HG03521 (cell line): ENCODE measurements around the gene MYO16.

Experiments used
- ATAC-seq: cut with Tn5 transposase; IDR thresholded peaks from one replicate; pipeline ENCODE4 v1.9.1; 2021; ENCODE audit warnings: mild to moderate bottlenecking, moderate library complexity; ENCODE audit not compliant: unreplicated experiment

Gene MYO16

DNA sequence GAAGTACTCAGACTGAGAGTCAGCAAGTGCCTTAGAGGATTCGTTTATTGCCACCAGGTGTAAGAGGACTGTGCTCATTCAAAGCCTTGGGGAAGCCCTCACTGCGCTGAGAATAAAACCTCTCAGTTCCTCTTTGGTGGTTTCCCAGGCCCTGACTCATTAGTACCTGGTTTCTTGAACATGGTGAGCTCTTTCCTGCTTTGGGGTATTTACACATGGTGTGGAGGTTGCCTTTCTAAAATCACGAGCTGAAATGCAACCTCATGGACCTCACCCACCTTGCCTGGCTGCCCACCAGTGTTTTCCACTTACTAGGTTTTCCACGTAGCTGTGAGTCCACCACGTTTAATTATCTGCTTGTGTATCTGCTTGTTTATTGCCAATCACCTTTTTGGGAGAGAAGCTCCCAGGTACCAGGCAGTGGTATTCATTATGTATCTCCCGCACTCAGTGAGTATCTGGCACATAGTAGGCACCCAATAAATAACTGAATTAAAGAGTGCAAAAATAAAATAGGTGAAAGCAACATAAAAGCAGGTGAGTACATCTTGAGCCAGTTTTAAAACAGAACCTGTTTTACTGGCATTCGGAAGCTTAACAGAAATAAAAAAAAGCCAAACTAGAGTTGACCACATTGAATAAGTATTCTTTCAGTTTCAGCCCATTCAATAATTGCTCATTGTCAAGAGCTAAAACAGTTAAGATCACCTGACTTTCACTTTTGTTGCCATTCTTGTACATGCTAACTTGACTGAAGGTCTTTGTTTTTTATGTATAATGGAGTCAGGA is 533.0 kb downstream of the MYO16 start:
- ATAC-seq: peak; percentile 81

DNA sequence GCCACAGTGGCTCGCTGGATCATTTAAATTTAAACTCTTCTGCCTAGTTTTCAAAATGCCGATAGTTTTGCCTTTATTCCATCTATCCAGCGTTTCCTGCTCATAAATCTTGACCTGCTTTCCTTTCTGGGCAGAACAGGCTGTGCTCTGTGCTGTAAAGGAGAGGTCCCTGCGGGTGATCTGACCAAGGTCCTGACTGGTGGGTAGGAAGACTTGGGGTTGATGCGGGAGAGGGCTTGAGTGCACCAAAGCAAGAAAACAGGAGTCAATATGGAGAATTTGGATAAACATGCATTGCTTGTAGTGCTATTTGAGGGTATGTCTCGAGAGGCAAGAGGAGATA is 533.6 kb downstream of the MYO16 start:
- ATAC-seq: peak; percentile 1

- no peak for ATAC-seq
Measured at GRCh38 chr13:109165417-109165904, 536.0 kb downstream of the MYO16 start.

- peak; percentile 26 for ATAC-seq
Measured at GRCh38 chr13:109166804-109167203, 537.4 kb downstream of the MYO16 start.

DNA sequence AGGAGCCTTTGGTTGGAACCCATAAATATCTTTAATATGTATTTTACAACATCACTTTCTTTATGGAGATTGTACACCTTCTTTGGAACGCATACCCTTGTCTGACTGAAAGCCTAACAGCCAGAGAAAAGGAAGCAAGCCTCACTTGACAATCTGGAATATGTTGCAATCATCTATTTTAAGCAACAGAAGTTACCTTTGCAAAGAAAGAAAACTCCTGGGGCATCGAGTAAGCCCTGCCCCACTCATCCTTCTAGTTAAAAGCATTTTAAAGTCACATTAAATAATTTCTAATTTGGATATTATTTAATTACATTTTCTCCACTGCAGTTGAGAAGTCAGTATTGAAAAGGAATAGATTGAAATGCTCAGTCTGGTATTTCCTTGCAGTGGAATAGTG is 542.7 kb downstream of the MYO16 start:
- ATAC-seq: no peak

GRCh38 chr13:109175666-109176065 is 546.3 kb downstream of the MYO16 start:
- no peak for ATAC-seq

- no peak for ATAC-seq
Measured at GRCh38 chr13:109180905-109181425, 551.6 kb downstream of the MYO16 start.

DNA sequence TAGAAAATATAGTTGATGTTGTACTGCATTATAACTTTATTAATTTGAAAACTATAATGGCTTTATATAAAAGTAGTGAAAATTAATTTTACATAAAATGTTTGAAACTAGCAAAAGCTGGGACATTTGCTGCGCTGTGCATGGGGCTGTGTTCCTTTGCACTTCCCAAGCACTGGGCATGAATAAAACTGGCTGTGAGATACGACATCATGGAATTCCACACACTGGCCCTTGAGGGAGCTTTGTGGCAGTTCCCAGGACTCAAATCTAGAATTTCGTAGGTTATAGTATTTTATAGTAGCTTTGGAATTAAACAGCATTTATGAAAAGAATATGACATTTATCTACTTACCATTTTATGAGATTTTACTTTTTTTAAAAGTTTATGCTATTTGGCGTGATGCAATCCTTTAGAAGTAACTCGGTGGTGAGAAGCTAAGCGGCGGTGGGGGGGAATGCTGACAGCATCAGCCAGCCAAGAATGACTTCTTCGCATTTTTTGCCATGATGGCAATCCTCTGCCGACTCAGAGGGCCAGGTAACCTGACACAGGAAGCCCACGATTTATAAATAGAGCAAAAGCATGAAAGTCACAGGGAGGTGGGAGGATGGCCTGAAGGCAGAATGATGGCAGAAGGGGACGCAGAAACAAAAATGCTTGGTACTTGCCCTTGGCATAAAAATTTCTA is 553.5 kb downstream of the MYO16 start:
- ATAC-seq: no peak

- ATAC-seq: no peak
Measured at GRCh38 chr13:109191413-109191812, 562.0 kb downstream of the MYO16 start.

- ATAC-seq: no peak
Measured at GRCh38 chr13:109192306-109192705, 562.9 kb downstream of the MYO16 start.

GRCh38 chr13:109196948-109197347 is 567.5 kb downstream of the MYO16 start:
- no peak for ATAC-seq

DNA sequence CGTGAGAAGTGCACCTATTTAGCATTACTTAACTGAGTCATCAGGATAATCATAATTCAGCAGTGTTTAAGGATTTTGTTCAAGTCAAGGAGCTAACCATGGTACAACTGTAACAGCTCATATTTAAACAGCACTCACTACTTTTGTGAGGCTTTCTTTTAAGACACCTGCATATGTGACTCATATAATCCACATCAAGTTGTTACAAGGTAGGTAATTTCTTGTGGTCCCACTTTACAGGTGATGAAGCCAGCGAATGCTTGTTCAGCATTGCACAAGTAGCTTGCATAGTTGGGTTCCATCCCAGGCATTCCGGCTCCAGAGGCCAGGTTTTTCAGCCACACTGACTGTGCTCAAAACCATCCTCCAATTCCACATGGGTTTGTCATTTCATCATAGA is 569.2 kb downstream of the MYO16 start:
- ATAC-seq: no peak

DNA sequence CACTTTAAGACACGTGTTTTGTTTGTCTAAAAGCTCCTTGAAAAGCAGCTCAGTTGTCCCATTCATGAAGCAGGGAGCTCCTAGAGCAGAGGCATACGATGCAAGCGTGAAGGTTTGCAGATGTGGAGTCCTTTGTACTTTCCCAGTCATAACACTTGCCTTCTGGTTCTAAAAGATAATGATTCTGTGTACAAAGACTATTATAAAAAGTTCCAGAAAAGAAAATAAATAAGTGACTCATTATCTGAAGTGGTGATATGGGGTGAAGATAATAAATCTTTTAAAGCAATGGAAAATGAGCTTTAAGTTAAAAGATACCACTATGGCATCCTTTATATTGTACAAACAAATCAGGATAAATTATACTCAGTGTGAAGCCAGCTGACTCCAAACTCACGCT is 569.9 kb downstream of the MYO16 start:
- no peak for ATAC-seq

DNA sequence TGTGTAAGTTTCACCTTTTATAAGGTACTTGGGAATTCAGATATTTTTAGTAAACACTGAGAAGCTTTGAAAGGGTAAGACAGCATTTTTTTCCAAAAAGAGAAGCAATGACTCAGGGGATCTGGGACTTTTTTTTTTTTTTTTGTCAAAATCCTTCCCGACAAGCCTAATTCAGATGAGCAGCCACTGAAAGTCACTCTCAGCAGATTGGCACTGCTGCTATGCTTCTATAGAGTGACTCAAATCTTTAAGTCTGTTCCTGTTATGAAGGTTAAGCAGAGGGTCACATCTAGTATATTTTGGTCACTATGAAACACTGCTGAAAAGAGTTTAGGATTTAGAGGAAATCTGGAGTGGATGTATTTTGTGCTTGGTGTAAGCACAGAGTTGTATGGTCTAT is 571.1 kb downstream of the MYO16 start:
- no peak for ATAC-seq

DNA sequence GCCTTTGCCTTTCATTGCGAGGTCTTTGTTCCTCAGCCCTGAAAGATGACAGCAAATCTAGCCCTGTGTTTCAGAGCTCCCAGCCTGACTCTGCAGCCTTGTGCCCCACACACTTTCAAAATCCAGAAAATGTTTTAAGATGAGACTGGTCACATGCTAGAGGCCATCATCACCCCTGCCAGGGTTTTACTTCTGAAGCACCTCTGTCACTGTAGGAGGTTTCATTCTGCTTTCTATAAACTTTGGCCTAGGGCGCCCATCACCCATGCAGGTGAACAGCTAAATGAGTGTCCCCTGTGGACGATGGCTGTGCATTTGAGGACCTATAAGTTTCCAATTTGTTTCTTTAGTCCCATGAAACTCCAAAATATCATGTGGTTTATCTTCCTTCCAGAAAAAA is 574.2 kb downstream of the MYO16 start:
- ATAC-seq: no peak

DNA sequence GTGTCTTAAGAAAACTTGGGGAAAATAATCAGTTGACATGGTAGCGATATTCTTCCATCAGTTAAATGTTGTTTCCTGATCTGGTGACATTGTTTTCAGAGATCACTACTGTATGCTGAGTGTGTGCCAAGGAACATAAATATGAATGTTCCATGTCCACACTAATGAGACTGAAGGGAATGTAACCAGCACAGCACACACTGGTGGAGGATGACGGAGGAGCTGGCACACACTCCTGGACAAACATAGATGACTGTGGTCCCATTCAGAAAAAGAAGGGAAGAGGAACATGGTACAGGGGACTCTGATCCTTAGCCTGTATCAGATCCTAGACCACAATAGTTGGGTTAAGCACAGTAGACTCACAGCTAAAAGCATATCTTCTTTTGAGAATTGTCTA is 574.8 kb downstream of the MYO16 start:
- no peak for ATAC-seq

- no peak for ATAC-seq
Measured at GRCh38 chr13:109204657-109205056, 575.2 kb downstream of the MYO16 start.

DNA sequence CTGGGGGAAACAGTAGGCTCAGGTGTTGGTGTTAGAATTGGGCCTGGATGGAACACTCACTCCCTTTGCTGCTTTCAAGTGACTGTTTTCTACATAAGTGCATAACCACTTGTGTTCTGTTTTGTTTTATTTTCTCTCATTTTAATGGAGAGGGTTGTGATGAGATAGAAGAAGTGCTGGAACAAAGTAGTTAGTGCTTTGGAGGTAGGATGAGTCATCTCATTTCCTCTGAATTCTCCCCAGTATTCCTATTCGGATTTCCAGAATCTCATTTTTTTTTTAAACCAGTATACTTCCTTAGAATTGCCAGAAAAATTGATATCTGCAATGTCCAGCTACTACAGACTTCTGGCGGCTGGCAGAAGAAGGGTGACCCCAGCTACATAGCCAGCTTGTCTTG is 575.9 kb downstream of the MYO16 start:
- ATAC-seq: no peak

- ATAC-seq: no peak
Measured at GRCh38 chr13:109206616-109207015, 577.2 kb downstream of the MYO16 start.

- no peak for ATAC-seq
Measured at GRCh38 chr13:109207622-109208021, 578.2 kb downstream of the MYO16 start.

DNA sequence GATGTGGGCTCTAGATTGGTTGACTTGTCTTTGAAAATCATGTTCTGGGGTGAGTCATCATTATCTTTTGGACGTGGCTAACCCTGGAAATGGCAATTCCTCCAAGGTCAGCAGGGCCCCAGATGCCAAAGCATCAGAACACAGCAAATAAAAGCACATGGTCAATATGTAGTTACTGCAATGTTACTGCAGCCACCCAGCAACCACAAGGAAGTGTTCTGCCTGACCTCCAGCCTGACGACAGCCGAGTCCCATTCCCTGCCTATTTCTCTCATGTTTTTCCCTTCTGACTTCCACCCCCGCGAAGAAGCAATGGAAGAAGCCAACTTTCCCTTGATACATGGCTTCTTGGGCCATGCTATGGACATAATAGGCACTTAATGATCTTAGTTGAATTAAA is 579.1 kb downstream of the MYO16 start:
- no peak for ATAC-seq

DNA sequence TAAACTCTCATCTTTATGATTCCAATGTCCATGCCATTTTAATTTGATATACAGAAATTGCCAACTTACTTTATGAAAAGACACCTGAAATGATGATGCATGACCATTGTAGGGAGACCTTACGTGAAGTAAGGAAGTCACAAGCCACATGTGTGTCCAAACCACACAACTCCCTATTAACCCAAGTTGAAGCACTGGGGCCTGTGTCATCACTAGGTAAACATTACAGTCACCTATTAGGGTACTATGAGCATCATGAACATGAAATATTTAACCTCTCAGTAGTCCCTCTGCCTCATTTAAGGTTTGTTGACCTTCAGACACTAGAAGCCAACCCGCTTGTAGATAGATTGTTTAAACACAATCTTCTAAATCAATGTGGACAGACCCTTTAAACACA is 580.1 kb downstream of the MYO16 start:
- ATAC-seq: no peak
